ENCODE data around the gene CLCN7. TPM values are rescaled to one million over a fixed set of nuclear protein-coding genes. Genes with fewer than 3 reads are reported as not detected.

The CLCN7 gene
- total RNA-seq, 3 donors from 2014 or later (not counting 1 experiment from before 2014, with no cell fraction given), result 117 to 125 (median 118) TPM

GRCh38 chr16:1491327-1491726 is 16.5 kb upstream of the CLCN7 start:
- WGBS (ENCODE audit: insufficient coverage), result 94% methylated on average over 12 of the region's 12 CpGs
- peaks cover 0 to 2% of the 10 kb centered on the region in 2 donors for H3K27me3 Mint-ChIP-seq (ENCODE audit: low read depth in 2 of 2)
- no peaks in the 10 kb centered on the region for H3K36me3 Mint-ChIP-seq
- H3K4me3 ChIP-seq (ENCODE audit: low read length), result no peak overlapping the region
- TF ChIP-seq CTCF (IDR thresholded peaks at IDR 0.05), result no peak
- H3K9me3 Mint-ChIP-seq, result no peaks in the 10 kb centered on the region
- no peaks in the 10 kb centered on the region for H3K9me3 ChIP-seq (ENCODE audit: control insufficient read depth, insufficient read depth, low read length)
- intact Hi-C loops (cut with micrococcal nuclease), result no loop called here
- no peak for ATAC-seq
- no peak for DNase-seq
- no peaks in the 10 kb centered on the region for H3K27me3 ChIP-seq (ENCODE audit: control insufficient read depth, insufficient read depth, low read length)
- H3K27ac ChIP-seq (ENCODE audit: low read length), result no peak overlapping the region
- H3K4me3 Mint-ChIP-seq, result peak overlapping the region; percentile 31
- peaks cover 9 to 16% of the 10 kb centered on the region in 2 donors for H3K4me1 Mint-ChIP-seq
- no peak overlapping the region for H3K27ac Mint-ChIP-seq
- peaks cover 4% of the 10 kb centered on the region for H3K36me3 ChIP-seq (ENCODE audit: control insufficient read depth, insufficient read depth, low read length)
- peaks cover 23% of the 10 kb centered on the region for H3K4me1 ChIP-seq (ENCODE audit: control insufficient read depth, insufficient read depth, low read length)

- Mint-ChIP-seq H3K9me3 (no peaks in the 10 kb centered on the region), H3K27me3 (ENCODE audit: low read depth in 2 of 2) (peaks cover 0 to 2% of the 10 kb centered on the region in 2 donors), H3K4me1 (peaks cover 9 to 16% of the 10 kb centered on the region in 2 donors), H3K4me3 (no peak overlapping the region), H3K27ac (no peak overlapping the region), H3K36me3 (no peaks in the 10 kb centered on the region)
- no peak for TF ChIP-seq CTCF (IDR thresholded peaks at IDR 0.05)
- no peaks in the 10 kb centered on the region for H3K36me3 ChIP-seq (ENCODE audit: control insufficient read depth, insufficient read depth, low read length)
- WGBS (ENCODE audit: insufficient coverage), result 93% methylated on average over 12 of the region's 12 CpGs
- no peak for ATAC-seq
- no peak overlapping the region for H3K4me3 ChIP-seq (ENCODE audit: low read length)
- H3K27me3 ChIP-seq (ENCODE audit: control insufficient read depth, insufficient read depth, low read length), result no peaks in the 10 kb centered on the region
- H3K27ac ChIP-seq (ENCODE audit: low read length), result no peak overlapping the region
- H3K4me1 ChIP-seq (ENCODE audit: control insufficient read depth, insufficient read depth, low read length), result peaks cover 16% of the 10 kb centered on the region
- H3K9me3 ChIP-seq (ENCODE audit: control insufficient read depth, insufficient read depth, low read length), result no peaks in the 10 kb centered on the region
- intact Hi-C loops (cut with micrococcal nuclease), result no loop called here
- DNase-seq, result no peak
These were observed 14.2 kb upstream of the CLCN7 start for GRCh38 chr16:1489077-1489476.

GRCh38 chr16:1488619-1489018 is 13.8 kb upstream of the CLCN7 start, which contains the start of gene PTX4:
PTX4 (minus strand) TSS chr16:1488944; CDS start chr16:1488909, 35 bp downstream.
- no peak for TF ChIP-seq CTCF (IDR thresholded peaks at IDR 0.05)
- Mint-ChIP-seq H3K4me1 (peaks cover 9 to 13% of the 10 kb centered on the region in 2 donors), H3K27ac (no peak within 1 kb of the TSS), H3K27me3 (ENCODE audit: low read depth in 2 of 2) (peaks cover 0 to 2% of the 10 kb centered on the region in 2 donors), H3K9me3 (no peaks in the 10 kb centered on the region), H3K36me3 (no peaks in the 10 kb centered on the region), H3K4me3 (no peak within 1 kb of the TSS)
- no peaks in the 10 kb centered on the region for H3K27me3 ChIP-seq (ENCODE audit: control insufficient read depth, insufficient read depth, low read length)
- ATAC-seq, result no peak
- H3K9me3 ChIP-seq (ENCODE audit: control insufficient read depth, insufficient read depth, low read length), result no peaks in the 10 kb centered on the region
- intact Hi-C loops (cut with micrococcal nuclease), result no loop called here
- no peak within 1 kb of the TSS for H3K4me3 ChIP-seq (ENCODE audit: low read length)
- DNase-seq, result no peak
- peaks cover 11% of the 10 kb centered on the region for H3K4me1 ChIP-seq (ENCODE audit: control insufficient read depth, insufficient read depth, low read length)
- WGBS (ENCODE audit: insufficient coverage), result 71% methylated on average over 19 of the region's 19 CpGs
- H3K36me3 ChIP-seq (ENCODE audit: control insufficient read depth, insufficient read depth, low read length), result no peaks in the 10 kb centered on the region
- no peak within 1 kb of the TSS for H3K27ac ChIP-seq (ENCODE audit: low read length)

GRCh38 chr16:1488054-1488601 is 13.3 kb upstream of the CLCN7 start:
- Mint-ChIP-seq H3K36me3 (no peaks in the 10 kb centered on the region), H3K27me3 (ENCODE audit: low read depth in 2 of 2) (peaks cover 0 to 2% of the 10 kb centered on the region in 2 donors), H3K4me3 (no peak overlapping the region), H3K9me3 (no peaks in the 10 kb centered on the region), H3K4me1 (peaks cover 9 to 10% of the 10 kb centered on the region in 2 donors), H3K27ac (no peak overlapping the region)
- Histone ChIP-seq H3K36me3 (ENCODE audit: control insufficient read depth, insufficient read depth, low read length) (no peaks in the 10 kb centered on the region), H3K9me3 (ENCODE audit: control insufficient read depth, insufficient read depth, low read length) (no peaks in the 10 kb centered on the region), H3K27me3 (ENCODE audit: control insufficient read depth, insufficient read depth, low read length) (no peaks in the 10 kb centered on the region), H3K27ac (ENCODE audit: low read length) (no peak overlapping the region), H3K4me1 (ENCODE audit: control insufficient read depth, insufficient read depth, low read length) (peaks cover 9% of the 10 kb centered on the region), H3K4me3 (ENCODE audit: low read length) (no peak overlapping the region)
- TF ChIP-seq CTCF (IDR thresholded peaks at IDR 0.05), result no peak
- WGBS (ENCODE audit: insufficient coverage), result 91% methylated on average over 24 of the region's 24 CpGs
- ATAC-seq, result no peak
- DNase-seq, result no peak
- intact Hi-C loops (cut with micrococcal nuclease), result no loop called here
